DND-41 (cell line): ENCODE results near the gene KCP.

ENCODE experiments used
- ATAC-seq: fragments of 200-7000 bp; cut with Tn5 transposase; 3 replicates; pipeline ENCODE4 v1.9.1; 2021; ENCODE audit warnings: low read depth; ENCODE audit not compliant: insufficient read depth
- DNase-seq: peaks from one replicate; pipeline ENCODE4 v3.0.0-alpha.2; 2020
- H2AFZ ChIP-seq: 2 replicates; pipeline ENCODE4 v1.6.0; 2012; ENCODE audit warnings: low read depth, low read length
- H3K27ac ChIP-seq: 2 replicates; pipeline ENCODE4 v1.5.1; 2012; ENCODE audit warnings: low read length, inconsistent platforms
- H3K27me3 ChIP-seq: fragments of 200-600 bp; sonication (generic); 2 replicates; pipeline ENCODE4 v1.6.0; 2012; ENCODE audit warnings: low read length, mild to moderate bottlenecking, inconsistent platforms; ENCODE audit not compliant: insufficient read depth, poor library complexity
- H3K36me3 ChIP-seq: 2 replicates; pipeline ENCODE4 v1.5.1; 2012; ENCODE audit warnings: low read length, inconsistent platforms; ENCODE audit not compliant: insufficient read depth
- H3K4me1 ChIP-seq: 2 replicates; pipeline ENCODE4 v1.5.1; 2012; ENCODE audit warnings: mild to moderate bottlenecking, low read length; ENCODE audit not compliant: insufficient read depth
- H3K4me2 ChIP-seq: 2 replicates; pipeline ENCODE4 v1.6.0; 2012; ENCODE audit warnings: mild to moderate bottlenecking, moderate library complexity, low read length, inconsistent platforms; ENCODE audit not compliant: insufficient read depth
- H3K4me3 ChIP-seq, 2 experiments: fragments of 200-600 bp in 1 of 2; shearing (Covaris generic) in 1 of 2; 2 replicates each; pipeline ENCODE4 v1.5.1; 2012 to 2016; ENCODE audit warnings: inconsistent platforms in 2 of 2, low read length in 2 of 2, mild to moderate bottlenecking in 2 of 2, low read depth in 1 of 2, moderate library complexity in 1 of 2
- H3K79me2 ChIP-seq: 2 replicates; pipeline ENCODE4 v1.6.0; 2012; ENCODE audit warnings: low read length, inconsistent platforms; ENCODE audit not compliant: insufficient read depth
- H3K9ac ChIP-seq: 2 replicates; pipeline ENCODE4 v1.6.0; 2012; ENCODE audit warnings: low read depth, mild to moderate bottlenecking, inconsistent platforms, low read length, moderate library complexity
- H3K9me3 ChIP-seq: 2 replicates; pipeline ENCODE4 v1.5.1; 2012; ENCODE audit warnings: low read length, moderate library complexity, mild to moderate bottlenecking, inconsistent platforms; ENCODE audit not compliant: insufficient read depth, severe bottlenecking
- H4K20me1 ChIP-seq: 2 replicates; pipeline ENCODE4 v1.6.0; 2012; ENCODE audit warnings: low read length; ENCODE audit not compliant: insufficient read depth
- CTCF ChIP-seq: IDR thresholded peaks from 2 replicates; pipeline ENCODE4 v1.5.1; 2012; ENCODE audit warnings: borderline replicate concordance, low read length, moderate library complexity, mild to moderate bottlenecking; ENCODE audit not compliant: poor library complexity, severe bottlenecking; ENCODE audit errors: extremely low read depth
- EZH2 ChIP-seq: IDR thresholded peaks from 3 replicates; pipeline ENCODE4 v1.6.1; 2012; ENCODE audit warnings: borderline replicate concordance, low read depth, mild to moderate bottlenecking, moderate library complexity, low read length, inconsistent platforms; ENCODE audit not compliant: severe bottlenecking

The KCP gene

GRCh38 chr7:128934361-128935341 lies 24.1 kb upstream of the KCP start:
- Histone ChIP-seq H3K9ac (no peak overlapping the region), H3K4me1 (no peaks in the 10 kb centered on the region), H4K20me1 (no peaks in the 10 kb centered on the region), H3K27ac (no peak overlapping the region), H3K9me3 (no peaks in the 10 kb centered on the region), H2AFZ (no peak overlapping the region), H3K36me3 (no peaks in the 10 kb centered on the region), H3K4me2 (no peak overlapping the region), H3K27me3 (no peaks in the 10 kb centered on the region), H3K79me2 (no peaks in the 10 kb centered on the region), H3K4me3 (no peak overlapping the region)
- no peak for ATAC-seq
- DNase-seq = no peak
- TF ChIP-seq CTCF (no peak), EZH2 (no peak)

- no peaks in the 10 kb centered on the region for H3K4me1 ChIP-seq
- H3K9me3 ChIP-seq = no peaks in the 10 kb centered on the region
- no peak overlapping the region for H3K27ac ChIP-seq
- TF ChIP-seq EZH2 (no peak), CTCF (no peak)
- ATAC-seq = peak; percentile 81
- no peak overlapping the region for H3K4me2 ChIP-seq
- DNase-seq = peak; percentile 36
- H3K36me3 ChIP-seq = no peaks in the 10 kb centered on the region
- no peaks in the 10 kb centered on the region for H3K79me2 ChIP-seq
- no peak overlapping the region for H2AFZ ChIP-seq
- H3K4me3 ChIP-seq = no peak overlapping the region
- H3K9ac ChIP-seq = no peak overlapping the region
- no peaks in the 10 kb centered on the region for H4K20me1 ChIP-seq
- no peaks in the 10 kb centered on the region for H3K27me3 ChIP-seq
These were observed 22.8 kb upstream of the KCP start for GRCh38 chr7:128933180-128933891.

GRCh38 chr7:128932862-128933179 lies 22.3 kb upstream of the KCP start:
- Histone ChIP-seq H3K27me3 (no peaks in the 10 kb centered on the region), H4K20me1 (no peaks in the 10 kb centered on the region), H2AFZ (no peak overlapping the region), H3K9ac (no peak overlapping the region), H3K27ac (no peak overlapping the region), H3K4me2 (no peak overlapping the region), H3K4me3 (no peak overlapping the region), H3K36me3 (no peaks in the 10 kb centered on the region), H3K9me3 (no peaks in the 10 kb centered on the region), H3K4me1 (no peaks in the 10 kb centered on the region), H3K79me2 (no peaks in the 10 kb centered on the region)
- peak; percentile 32 for DNase-seq
- no peak for TF ChIP-seq EZH2
- TF ChIP-seq CTCF = no peak
- peak; percentile 57 for ATAC-seq
